ENCODE measurements around the gene L3HYPDH. TPM values are rescaled to one million over a fixed set of nuclear protein-coding genes. Genes with fewer than 3 reads are reported as not detected.
A peak's percentile ranks its signal among the peaks of the same experiment; 100 is the strongest.

The L3HYPDH gene
- total RNA-seq, 2 donors from 2014 or later: 8.7 to 10.2 TPM

GRCh38 chr14:59507063-59507751 is 23.0 kb upstream of the L3HYPDH start:
- no peaks in the 10 kb centered on the region for H3K4me1 ChIP-seq
- no peaks in the 10 kb centered on the region for H3K36me3 ChIP-seq
- peak; percentile 89 for DNase-seq
- no peak overlapping the region for H3K4me3 ChIP-seq
- H3K9me3 ChIP-seq: no peaks in the 10 kb centered on the region
- TF ChIP-seq CTCF (IDR thresholded peaks at IDR 0.05): peak; percentile 94
- intact Hi-C loops (cut with DNase I): loop anchor here (5.0 kb wide), 1 partner anchor 65 kb away; no protein-coding TSS in a partner anchor
- H3K9ac ChIP-seq (ENCODE audit: low read depth in 2 of 2, low read length in 2 of 2): no peak overlapping the region
- no peaks in the 10 kb centered on the region for H3K27me3 ChIP-seq
- H3K27ac ChIP-seq: no peak overlapping the region

GRCh38 chr14:59503256-59503655 is 19.0 kb upstream of the L3HYPDH start:
- no peak for DNase-seq
- Histone ChIP-seq H3K27ac (no peak overlapping the region), H3K9ac (ENCODE audit: low read depth in 2 of 2, low read length in 2 of 2) (no peak overlapping the region), H3K36me3 (no peaks in the 10 kb centered on the region), H3K27me3 (no peaks in the 10 kb centered on the region), H3K4me1 (no peaks in the 10 kb centered on the region), H3K4me3 (no peak overlapping the region), H3K9me3 (no peaks in the 10 kb centered on the region)
- intact Hi-C loops (cut with DNase I): no loop called here
- no peak for TF ChIP-seq CTCF (IDR thresholded peaks at IDR 0.05)

- no peaks in the 10 kb centered on the region for H3K36me3 ChIP-seq
- TF ChIP-seq CTCF (IDR thresholded peaks at IDR 0.05): no peak
- intact Hi-C loops (cut with DNase I): no loop called here
- no peaks in the 10 kb centered on the region for H3K4me1 ChIP-seq
- DNase-seq: no peak
- H3K27ac ChIP-seq: no peak overlapping the region
- H3K4me3 ChIP-seq: no peak overlapping the region
- H3K9ac ChIP-seq (ENCODE audit: low read depth in 2 of 2, low read length in 2 of 2): no peak overlapping the region
- no peaks in the 10 kb centered on the region for H3K27me3 ChIP-seq
- no peaks in the 10 kb centered on the region for H3K9me3 ChIP-seq
Observed at GRCh38 chr14:59500732-59501131, 16.5 kb upstream of the L3HYPDH start.

- TF ChIP-seq CTCF (IDR thresholded peaks at IDR 0.05): no peak
- Histone ChIP-seq H3K9ac (ENCODE audit: low read depth in 2 of 2, low read length in 2 of 2) (no peak overlapping the region), H3K4me1 (no peaks in the 10 kb centered on the region), H3K9me3 (no peaks in the 10 kb centered on the region), H3K27me3 (no peaks in the 10 kb centered on the region), H3K27ac (no peak overlapping the region), H3K36me3 (peaks cover 3% of the 10 kb centered on the region), H3K4me3 (no peak overlapping the region)
- no peak for DNase-seq
- intact Hi-C loops (cut with DNase I): no loop called here
Observed at GRCh38 chr14:59492384-59492783, 8.2 kb upstream of the L3HYPDH start.

GRCh38 chr14:59490756-59491155 is 6.5 kb upstream of the L3HYPDH start:
- no peak for DNase-seq
- no peak overlapping the region for H3K27ac ChIP-seq
- TF ChIP-seq CTCF (IDR thresholded peaks at IDR 0.05): no peak
- H3K4me3 ChIP-seq: no peak overlapping the region
- H3K9ac ChIP-seq (ENCODE audit: low read depth in 2 of 2, low read length in 2 of 2): no peak overlapping the region
- intact Hi-C loops (cut with DNase I): no loop called here
- no peaks in the 10 kb centered on the region for H3K27me3 ChIP-seq
- H3K9me3 ChIP-seq: no peaks in the 10 kb centered on the region
- H3K36me3 ChIP-seq: peaks cover 3% of the 10 kb centered on the region
- H3K4me1 ChIP-seq: no peaks in the 10 kb centered on the region

Data from colonic mucosa (tissue), 4 donors.